Natural killer cell (primary cell): ENCODE data around the gene CEP290. TPM values are rescaled to one million over a fixed set of nuclear protein-coding genes. Genes with fewer than 3 reads are reported as not detected.
A peak's percentile ranks its signal among the peaks of the same experiment; 100 is the strongest.
"Not testable (repeated sequence)": the region's sequence is repeated elsewhere in the genome, so short reads cannot be mapped to it uniquely, and the experiment has no call there.

Source experiments
- ATAC-seq, 3 donors: fragments of 150-1000 bp in 2 of 3; fragments of 200-7000 bp in 1 of 3; cut with Tn5 transposase; 1 replicate in 1 of 3; 2 replicates in 2 of 3; pipeline ENCODE4 v1.10.0; 2021; ENCODE audit warnings: mild to moderate bottlenecking in 2 of 3, moderate library complexity in 2 of 3
- DNase-seq, 2 donors: peaks; one replicate each; pipeline versions ENCODE4 v3.0.0 to v3.0.0-alpha.2; 2013 to 2021; ENCODE audit warnings: mixed read lengths in 1 of 2
- H3K27ac ChIP-seq: one replicate; pipeline ENCODE4 v1.5.1; 2013; ENCODE audit warnings: mild to moderate bottlenecking, low read length
- H3K27me3 ChIP-seq: one replicate; pipeline ENCODE4 v1.6.1; 2013; ENCODE audit warnings: low read length; ENCODE audit not compliant: control insufficient read depth, insufficient read depth
- H3K36me3 ChIP-seq: one replicate; pipeline ENCODE4 v1.6.1; 2013; ENCODE audit warnings: low read length; ENCODE audit not compliant: control insufficient read depth, insufficient read depth
- H3K4me1 ChIP-seq: one replicate; pipeline ENCODE4 v1.6.1; 2013; ENCODE audit warnings: low read length; ENCODE audit not compliant: control insufficient read depth, insufficient read depth
- H3K4me3 ChIP-seq: one replicate; pipeline ENCODE4 v1.5.1; 2013; ENCODE audit warnings: low read length
- H3K9me3 ChIP-seq: one replicate; pipeline ENCODE4 v1.6.1; 2013; ENCODE audit warnings: low read length; ENCODE audit not compliant: control insufficient read depth, insufficient read depth
- H3K27ac Mint-ChIP-seq, 2 donors: one replicate each; pipeline ENCODE4 v1.8.0; 2022; ENCODE audit warnings: mild to moderate bottlenecking in 2 of 2, mixed read lengths in 2 of 2, moderate library complexity in 1 of 2
- H3K27me3 Mint-ChIP-seq, 2 donors: one replicate each; pipeline ENCODE4 v1.8.0; 2022; ENCODE audit warnings: low read depth in 2 of 2, mixed read lengths in 2 of 2
- H3K36me3 Mint-ChIP-seq: one replicate; pipeline ENCODE4 v1.8.0; 2022; ENCODE audit warnings: mixed read lengths
- H3K4me1 Mint-ChIP-seq, 2 donors: one replicate each; pipeline ENCODE4 v1.8.0; 2022; ENCODE audit warnings: mixed read lengths in 2 of 2
- H3K4me3 Mint-ChIP-seq: one replicate; pipeline ENCODE4 v1.8.0; 2022; ENCODE audit warnings: mild to moderate bottlenecking, moderate library complexity, mixed read lengths
- H3K9me3 Mint-ChIP-seq, 2 donors: one replicate each; pipeline ENCODE4 v1.8.0; 2022; ENCODE audit warnings: mixed read lengths in 2 of 2
- CTCF ChIP-seq: fragments of 200-600 bp; IDR thresholded peaks from one replicate; pipeline ENCODE4 v1.8.0; 2022; ENCODE audit warnings: antibody characterized with exemption
- WGBS: methylation state at CpG from one replicate; pipeline ENCODE4 v1.1.7; 2013; ENCODE audit warnings: missing lambda C conversion rate; ENCODE audit not compliant: insufficient coverage; 5-methylcytosine and 5-hydroxymethylcytosine counted together
- intact Hi-C: fragments of 100-400 bp; cut with micrococcal nuclease; formaldehyde crosslinking; loops from one replicate; pipeline ENCODE4 v1.14.2; 2022
- total RNA-seq, 4 donors: library from RNA; stranded (reverse); fragments of 120-200 nt in 1 of 4; gene quantifications; one replicate each; pipeline versions ENCODE4 v1.2.3 to v1.2.4, GENCODE V29; 2013 to 2022

The CEP290 gene
- total RNA-seq, 3 donors from 2014 or later (not counting 1 experiment from before 2014, with no cell fraction given), result 14.3 to 23.6 (median 18.7) TPM

DNA sequence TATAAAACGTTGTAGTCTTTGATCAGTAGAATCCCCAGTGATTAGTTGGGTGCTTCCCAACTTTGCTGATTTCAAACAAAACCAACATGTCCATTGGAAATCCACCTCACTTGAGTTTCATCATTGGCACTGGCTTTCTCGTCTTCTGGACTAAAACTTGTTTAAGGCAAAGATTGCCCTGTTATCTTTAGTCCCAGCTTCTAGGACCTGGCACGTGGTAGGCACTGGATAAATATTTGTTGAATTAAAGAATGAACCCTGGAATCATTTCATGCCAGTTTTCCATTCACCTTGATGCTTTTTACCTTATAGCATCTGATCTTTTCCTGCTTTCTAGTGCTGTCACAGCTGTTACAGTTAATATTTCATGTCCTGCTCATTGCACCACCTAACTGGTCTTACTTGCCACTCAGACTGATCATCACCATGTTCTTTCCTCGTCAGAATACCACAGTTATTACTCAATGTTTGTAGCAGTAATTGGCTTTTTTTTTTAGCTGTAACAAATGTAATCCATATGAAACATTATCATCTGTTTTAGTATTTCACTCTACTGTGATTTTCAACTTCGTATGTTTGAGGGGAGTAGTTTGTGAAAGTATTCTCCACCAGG, 105.4 kb downstream of the CEP290 start:
- H3K27ac ChIP-seq, result no peak overlapping the region
- ATAC-seq, result no peak
- peak overlapping the region; percentile 97 for H3K4me3 Mint-ChIP-seq
- H3K27me3 ChIP-seq, result no peaks in the 10 kb centered on the region
- WGBS, result 40% methylated on average over 4 of the region's 5 CpGs
- intact Hi-C loops, result no loop called here
- H3K4me1 ChIP-seq, result no peaks in the 10 kb centered on the region
- no peaks in the 10 kb centered on the region for H3K27me3 Mint-ChIP-seq
- H3K36me3 Mint-ChIP-seq, result no peaks in the 10 kb centered on the region
- no peak overlapping the region for H3K4me3 ChIP-seq
- no peaks in the 10 kb centered on the region for H3K36me3 ChIP-seq
- H3K9me3 ChIP-seq, result no peaks in the 10 kb centered on the region
- H3K27ac Mint-ChIP-seq, result peak overlapping the region; percentile 43 to 93
- no peak for TF ChIP-seq CTCF
- H3K9me3 Mint-ChIP-seq, result no peaks in the 10 kb centered on the region
- no peak for DNase-seq
- peaks cover 32 to 50% of the 10 kb centered on the region in 2 donors for H3K4me1 Mint-ChIP-seq

DNA sequence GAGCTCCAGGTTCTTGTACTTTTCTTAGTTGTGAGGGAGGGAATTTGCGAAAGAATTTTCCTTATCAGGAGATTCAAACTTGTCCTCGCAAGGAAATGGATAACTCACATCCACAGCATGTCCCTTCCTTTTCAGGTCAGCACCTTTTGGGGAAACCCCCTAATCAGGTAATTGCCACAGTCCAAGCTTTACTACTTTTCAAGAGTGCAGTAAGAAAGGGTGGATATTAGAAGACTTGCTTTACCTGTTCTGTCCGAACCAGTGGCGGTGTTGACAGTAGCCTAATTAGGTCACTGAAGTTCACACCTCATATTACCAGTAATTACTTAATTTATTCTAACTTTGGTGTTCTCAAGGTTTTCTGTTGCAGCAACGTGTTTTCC, 106.0 kb downstream of the CEP290 start:
- Histone ChIP-seq H3K4me1 (no peaks in the 10 kb centered on the region), H3K36me3 (no peaks in the 10 kb centered on the region), H3K27ac (peak overlapping the region; percentile 50), H3K9me3 (no peaks in the 10 kb centered on the region), H3K4me3 (peak overlapping the region; percentile 71), H3K27me3 (no peaks in the 10 kb centered on the region)
- intact Hi-C loops, result loop anchor here (1.0 kb wide), 1 partner anchor 106 kb away; the partner anchor contains the start of genes CEP290 and TMTC3
- WGBS, result 6% methylated on average over 5 of the region's 5 CpGs
- DNase-seq (no peak), ATAC-seq (peak in 2 of 3 donors; percentile 0 to 5)
- Mint-ChIP-seq H3K9me3 (no peaks in the 10 kb centered on the region), H3K27me3 (no peaks in the 10 kb centered on the region), H3K4me3 (peak overlapping the region; percentile 97), H3K36me3 (no peaks in the 10 kb centered on the region), H3K4me1 (peaks cover 32 to 50% of the 10 kb centered on the region in 2 donors), H3K27ac (peak overlapping the region; percentile 86 to 93)
- TF ChIP-seq CTCF, result no peak

- no peak for TF ChIP-seq CTCF
These were observed 106.5 kb downstream of the CEP290 start for GRCh38 chr12:88035271-88035906.

DNA sequence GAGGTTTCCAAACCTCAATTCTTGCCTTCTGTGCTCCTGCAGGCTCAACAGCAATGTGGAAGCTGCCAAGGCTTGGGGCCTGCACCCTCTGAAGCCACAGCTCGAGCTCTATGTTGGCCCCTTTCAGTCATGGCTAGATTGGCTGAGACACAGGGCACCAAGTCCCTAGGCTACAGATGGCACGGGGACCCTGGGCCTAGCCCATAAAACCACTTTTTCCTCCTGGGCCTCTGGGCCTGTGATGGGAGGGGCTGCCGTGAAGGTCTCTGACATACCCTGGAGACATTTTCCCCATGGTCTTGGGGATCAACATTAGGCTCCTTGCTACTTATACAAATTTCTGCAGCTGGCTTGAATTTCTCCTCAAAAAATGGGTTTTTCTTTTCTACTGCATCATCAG, 110.7 kb downstream of the CEP290 start:
- H3K27me3 ChIP-seq, ATAC-seq, H3K27ac ChIP-seq, H3K36me3 ChIP-seq, H3K27ac Mint-ChIP-seq, H3K9me3 ChIP-seq, H3K4me3 Mint-ChIP-seq, H3K4me1 ChIP-seq, DNase-seq, H3K36me3 Mint-ChIP-seq, H3K27me3 Mint-ChIP-seq, intact Hi-C loops, H3K4me3 ChIP-seq, H3K9me3 Mint-ChIP-seq: not testable (repeated sequence)
- H3K4me1 Mint-ChIP-seq, result peaks cover 12 to 13% of the 10 kb centered on the region in 2 donors
- WGBS, result 86% methylated on average over 3 of the region's 3 CpGs

More at GRCh38 chr12:88035271-88035906, 106.5 kb downstream of the CEP290 start:
- H3K27ac Mint-ChIP-seq, result peak overlapping the region; percentile 86 to 93
- H3K4me3 ChIP-seq, result peak overlapping the region; percentile 71
- H3K27ac ChIP-seq, result peak overlapping the region; percentile 50
- intact Hi-C loops, result loop anchor here (1.0 kb wide), 1 partner anchor 107 kb away; the partner anchor contains the start of genes CEP290 and TMTC3
- H3K27me3 ChIP-seq, result no peaks in the 10 kb centered on the region
- H3K4me1 ChIP-seq, result no peaks in the 10 kb centered on the region
- H3K9me3 ChIP-seq, result no peaks in the 10 kb centered on the region
- no peaks in the 10 kb centered on the region for H3K9me3 Mint-ChIP-seq
- ATAC-seq (peak; percentile 98 to 99 (median 98)), DNase-seq (peak; percentile 76 to 90)
- no peaks in the 10 kb centered on the region for H3K36me3 Mint-ChIP-seq
- H3K4me3 Mint-ChIP-seq, result peak overlapping the region; percentile 97
- H3K4me1 Mint-ChIP-seq, result peaks cover 32 to 50% of the 10 kb centered on the region in 2 donors
- WGBS, result under 1% methylated on average over 54 of the region's 54 CpGs
- H3K27me3 Mint-ChIP-seq, result no peaks in the 10 kb centered on the region
- H3K36me3 ChIP-seq, result no peaks in the 10 kb centered on the region
